Thyroid gland (tissue), 4 donors: ENCODE measurements around the gene LMNTD1. TPM values are rescaled to one million over a fixed set of nuclear protein-coding genes. Genes with fewer than 3 reads are reported as not detected.

Experiments
- DNase-seq, 2 donors: peaks; one replicate each; pipeline ENCODE4 v3.0.0-alpha.2; 2019
- H3K27ac ChIP-seq, 3 donors: fragments of 200-600 bp; sonication (generic); 1 replicate in 2 of 3; 2 replicates in 1 of 3; pipeline ENCODE4 v1.5.1; 2016 to 2019; ENCODE audit warnings: mild to moderate bottlenecking in 1 of 3, moderate library complexity in 1 of 3
- H3K27me3 ChIP-seq: fragments of 200-600 bp; sonication (generic); one replicate; pipeline ENCODE4 v1.5.1; 2019
- H3K36me3 ChIP-seq, 2 donors: fragments of 200-600 bp; sonication (generic); one replicate each; pipeline ENCODE4 v1.5.1; 2016 to 2019
- H3K4me1 ChIP-seq, 2 donors: fragments of 200-600 bp; sonication (generic); one replicate each; pipeline ENCODE4 v1.5.1; 2017 to 2019
- H3K4me3 ChIP-seq, 3 donors: fragments of 200-600 bp; sonication (generic); replicated peaks in 1 of 3; 1 replicate in 2 of 3; 2 replicates in 1 of 3; pipeline ENCODE4 v1.5.1; 2016; ENCODE audit warnings: mild to moderate bottlenecking in 1 of 3
- H3K9me3 ChIP-seq: fragments of 200-600 bp; sonication (generic); one replicate; pipeline ENCODE4 v1.5.1; 2017
- CTCF ChIP-seq, 6 experiments: fragments of 200-600 bp in 3 of 6; fragments of 450-650 bp in 3 of 6; sonication (generic) in 3 of 6; IDR thresholded peaks; one replicate each; pipeline ENCODE4 v1.5.1; 2016 to 2019; ENCODE audit warnings: antibody characterized with exemption in 6 of 6, mild to moderate bottlenecking in 2 of 6, inconsistent platforms in 1 of 6, moderate library complexity in 1 of 6
- POLR2A ChIP-seq, 2 donors: fragments of 450-650 bp; IDR thresholded peaks; one replicate each; pipeline ENCODE4 v1.6.1; 2017; ENCODE audit warnings: antibody characterized with exemption in 2 of 2, mild to moderate bottlenecking in 2 of 2, moderate library complexity in 1 of 2
- WGBS, 2 donors: methylation state at CpG; one replicate each; pipeline ENCODE4 v1.1.5; 2017; 5-methylcytosine and 5-hydroxymethylcytosine counted together
- intact Hi-C: fragments of 100-400 bp; cut with DNase I; formaldehyde crosslinking; loops from one replicate; pipeline ENCODE4 v1.15.1; 2023
- total RNA-seq, 4 donors: library from RNA; depleted of rRNA; stranded (reverse); fragments of >200 nt; gene quantifications; one replicate each; pipeline ENCODE4 v1.2.3, GENCODE V29; 2016

Gene LMNTD1
- total RNA-seq, 4 donors from 2014 or later, result 0.27 to 2.3 (median 0.67) TPM; not detected in 1

GRCh38 chr12:25502596-25502995, 50.5 kb downstream of the LMNTD1 start:
- WGBS, 2 donors, result 85 to 91% methylated on average over 1 of the region's 1 CpG
- intact Hi-C loops, result no loop called here
- Histone ChIP-seq H3K27me3 (no peaks in the 10 kb centered on the region), H3K36me3 (no peaks in the 10 kb centered on the region), H3K4me1 (no peaks in the 10 kb centered on the region), H3K4me3 (no peak overlapping the region), H3K9me3 (no peaks in the 10 kb centered on the region), H3K27ac (no peak overlapping the region)
- no peak for DNase-seq
- no peak for TF ChIP-seq CTCF (IDR thresholded peaks at IDR 0.05)
- no peak for TF ChIP-seq POLR2A (IDR thresholded peaks at IDR 0.05)

- Histone ChIP-seq H3K27ac (no peak overlapping the region), H3K27me3 (no peaks in the 10 kb centered on the region), H3K4me3 (no peak overlapping the region), H3K4me1 (no peaks in the 10 kb centered on the region), H3K9me3 (no peaks in the 10 kb centered on the region), H3K36me3 (no peaks in the 10 kb centered on the region)
- no peak for TF ChIP-seq CTCF (IDR thresholded peaks at IDR 0.05)
- TF ChIP-seq POLR2A (IDR thresholded peaks at IDR 0.05), result no peak
- intact Hi-C loops, result no loop called here
- DNase-seq, result no peak
- WGBS, 2 donors, result 79 to 89% methylated on average over 3 of the region's 3 CpGs
Observed at GRCh38 chr12:25502118-25502517, 51.0 kb downstream of the LMNTD1 start.

- no peak overlapping the region for H3K27ac ChIP-seq
- intact Hi-C loops, result no loop called here
- TF ChIP-seq CTCF (IDR thresholded peaks at IDR 0.05) (no peak), POLR2A (IDR thresholded peaks at IDR 0.05) (no peak)
- H3K9me3 ChIP-seq, result no peaks in the 10 kb centered on the region
- H3K4me3 ChIP-seq, result no peak overlapping the region
- H3K36me3 ChIP-seq, result no peaks in the 10 kb centered on the region
- WGBS, 2 donors, result 69 to 74% methylated on average over 1 of the region's 1 CpG
- DNase-seq, result no peak
- no peaks in the 10 kb centered on the region for H3K4me1 ChIP-seq
- no peaks in the 10 kb centered on the region for H3K27me3 ChIP-seq
Observed at GRCh38 chr12:25501549-25501948, 51.5 kb downstream of the LMNTD1 start.

GRCh38 chr12:25500651-25501050, 52.4 kb downstream of the LMNTD1 start:
- Histone ChIP-seq H3K27me3 (no peaks in the 10 kb centered on the region), H3K27ac (no peak overlapping the region), H3K4me3 (no peak overlapping the region), H3K4me1 (no peaks in the 10 kb centered on the region), H3K9me3 (no peaks in the 10 kb centered on the region), H3K36me3 (no peaks in the 10 kb centered on the region)
- 66 to 69% methylated on average over 6 of the region's 6 CpGs for WGBS, 2 donors
- peak in 1 of 2 donors; percentile 8 for DNase-seq
- TF ChIP-seq CTCF (IDR thresholded peaks at IDR 0.05), result no peak
- no peak for TF ChIP-seq POLR2A (IDR thresholded peaks at IDR 0.05)
- intact Hi-C loops, result no loop called here

- no peak for DNase-seq
- Histone ChIP-seq H3K36me3 (no peaks in the 10 kb centered on the region), H3K27ac (no peak overlapping the region), H3K27me3 (no peaks in the 10 kb centered on the region), H3K9me3 (no peaks in the 10 kb centered on the region), H3K4me3 (no peak overlapping the region), H3K4me1 (no peaks in the 10 kb centered on the region)
- intact Hi-C loops, result no loop called here
- no peak for TF ChIP-seq CTCF (IDR thresholded peaks at IDR 0.05)
- no peak for TF ChIP-seq POLR2A (IDR thresholded peaks at IDR 0.05)
- 80 to 95% methylated on average over 7 of the region's 7 CpGs for WGBS, 2 donors
Observed at GRCh38 chr12:25497021-25497420, 56.1 kb downstream of the LMNTD1 start.
